Endodermal cell (in vitro differentiated cells): Measurements from ENCODE around the gene CBFA2T2. TPM values are rescaled to one million over a fixed set of nuclear protein-coding genes. Genes with fewer than 3 reads are reported as not detected.

ENCODE experiments used
- DNase-seq: peaks from one replicate; pipeline ENCODE4 v3.0.0-alpha.2; 2017
- H3K27ac ChIP-seq: 2 replicates; pipeline ENCODE4 v1.5.1; 2013; ENCODE audit warnings: mild to moderate bottlenecking, low read depth, low read length, moderate library complexity
- H3K27me3 ChIP-seq: 2 replicates; pipeline ENCODE4 v1.6.1; 2013; ENCODE audit warnings: mild to moderate bottlenecking, low read length, moderate library complexity; ENCODE audit not compliant: insufficient read depth, control insufficient read depth, poor library complexity, severe bottlenecking
- H3K36me3 ChIP-seq: 2 replicates; pipeline ENCODE4 v1.7.0; 2013; ENCODE audit warnings: mild to moderate bottlenecking, low read length, moderate library complexity; ENCODE audit not compliant: control insufficient read depth, insufficient read depth
- H3K4me1 ChIP-seq: one replicate; pipeline ENCODE4 v1.7.0; 2013; ENCODE audit warnings: low read length; ENCODE audit not compliant: control insufficient read depth, insufficient read depth
- H3K4me3 ChIP-seq: 2 replicates; pipeline ENCODE4 v1.5.1; 2013; ENCODE audit warnings: mild to moderate bottlenecking, low read length, moderate library complexity
- H3K9ac ChIP-seq: 2 replicates; pipeline ENCODE4 v1.6.1; 2013; ENCODE audit warnings: mild to moderate bottlenecking, low read length, moderate library complexity; ENCODE audit not compliant: poor library complexity, severe bottlenecking; ENCODE audit errors: extremely low read depth
- H3K9me3 ChIP-seq: 2 replicates; pipeline ENCODE4 v1.6.1; 2013; ENCODE audit warnings: mild to moderate bottlenecking, low read length, moderate library complexity; ENCODE audit not compliant: control insufficient read depth
- H3K27ac Mint-ChIP-seq: 2 replicates; pipeline ENCODE4 v1.8.0; 2020; ENCODE audit warnings: mixed read lengths
- H3K27me3 Mint-ChIP-seq: 2 replicates; pipeline ENCODE4 v1.8.0; 2021; ENCODE audit warnings: mild to moderate bottlenecking, mixed read lengths; ENCODE audit not compliant: insufficient read depth
- H3K36me3 Mint-ChIP-seq: 2 replicates; pipeline ENCODE4 v1.8.0; 2020; ENCODE audit warnings: low read depth, mixed read lengths
- H3K4me1 Mint-ChIP-seq: 2 replicates; pipeline ENCODE4 v1.8.0; 2020; ENCODE audit warnings: mixed read lengths
- H3K4me3 Mint-ChIP-seq: 2 replicates; pipeline ENCODE4 v1.8.0; 2020; ENCODE audit warnings: mild to moderate bottlenecking, moderate library complexity, mixed read lengths
- H3K9me3 Mint-ChIP-seq: 2 replicates; pipeline ENCODE4 v1.8.0; 2020; ENCODE audit warnings: mild to moderate bottlenecking, mixed read lengths
- WGBS, 2 experiments: methylation state at CpG; one replicate each; pipeline versions ENCODE4 v1.1.5 to v1.1.7; 2013; ENCODE audit warnings: missing lambda C conversion rate in 2 of 2, mixed read lengths in 1 of 2; ENCODE audit not compliant: insufficient coverage in 1 of 2, insufficient read length in 1 of 2; 5-methylcytosine and 5-hydroxymethylcytosine counted together
- total RNA-seq, 2 donors: library from RNA; stranded (reverse); fragmentation: NEBNext Ultra II Directional in 1 of 2; extraction: Animal tissue kit (Norgen Biotek cat#: 25700) in 1 of 2; gene quantifications; 2 replicates in 1 of 2; 3 replicates in 1 of 2; pipeline ENCODE4 v1.2.1, GENCODE V29; 2021
- TF ChIP-seq, protein P1 (sequence below): fragments of 200-600 bp; sonication (generic); conservative IDR thresholded peaks from 2 replicates; pipeline ENCODE4 v1.5.0; 2021; ENCODE audit warnings: antibody characterized with exemption, mild to moderate bottlenecking

Gene CBFA2T2
- total RNA-seq, 2 donors from 2014 or later: 26.8 to 32.7 TPM

DNA sequence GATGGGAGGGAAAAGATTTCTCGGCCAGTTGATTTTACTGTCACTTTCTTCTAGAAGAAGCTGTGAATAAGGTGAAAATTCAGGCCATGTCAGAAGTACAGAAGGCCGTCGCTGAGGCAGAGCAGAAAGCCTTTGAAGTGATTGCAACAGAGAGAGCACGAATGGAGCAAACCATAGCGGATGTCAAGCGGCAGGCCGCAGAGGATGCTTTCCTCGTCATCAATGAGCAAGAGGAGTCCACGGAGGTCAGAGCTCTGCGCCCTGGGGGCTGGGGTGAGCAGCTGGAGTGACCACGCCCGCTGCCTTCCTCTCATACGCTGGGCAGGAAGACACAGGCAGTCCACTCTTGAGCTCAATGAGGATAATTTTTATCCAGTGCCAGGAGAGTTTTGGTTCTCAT is 150.4 kb downstream of the CBFA2T2 start:
- no peaks in the 10 kb centered on the region for H3K4me1 Mint-ChIP-seq
- peaks cover 73% of the 10 kb centered on the region for H3K36me3 Mint-ChIP-seq
- H3K9me3 Mint-ChIP-seq: no peaks in the 10 kb centered on the region
- DNase-seq: no peak
- H3K27me3 ChIP-seq: no peaks in the 10 kb centered on the region
- no peaks in the 10 kb centered on the region for H3K9me3 ChIP-seq
- H3K4me3 Mint-ChIP-seq: no peak overlapping the region
- H3K36me3 ChIP-seq: peaks cover 70% of the 10 kb centered on the region
- H3K27ac ChIP-seq: no peak overlapping the region
- no peaks in the 10 kb centered on the region for H3K27me3 Mint-ChIP-seq
- H3K9ac ChIP-seq: no peak overlapping the region
- no peak overlapping the region for H3K27ac Mint-ChIP-seq
- no peak overlapping the region for H3K4me3 ChIP-seq
- WGBS, 2 experiments: 95 to 97% methylated on average over 13 of the region's 13 CpGs
- no peaks in the 10 kb centered on the region for H3K4me1 ChIP-seq
- TF ChIP-seq, protein P1, sequence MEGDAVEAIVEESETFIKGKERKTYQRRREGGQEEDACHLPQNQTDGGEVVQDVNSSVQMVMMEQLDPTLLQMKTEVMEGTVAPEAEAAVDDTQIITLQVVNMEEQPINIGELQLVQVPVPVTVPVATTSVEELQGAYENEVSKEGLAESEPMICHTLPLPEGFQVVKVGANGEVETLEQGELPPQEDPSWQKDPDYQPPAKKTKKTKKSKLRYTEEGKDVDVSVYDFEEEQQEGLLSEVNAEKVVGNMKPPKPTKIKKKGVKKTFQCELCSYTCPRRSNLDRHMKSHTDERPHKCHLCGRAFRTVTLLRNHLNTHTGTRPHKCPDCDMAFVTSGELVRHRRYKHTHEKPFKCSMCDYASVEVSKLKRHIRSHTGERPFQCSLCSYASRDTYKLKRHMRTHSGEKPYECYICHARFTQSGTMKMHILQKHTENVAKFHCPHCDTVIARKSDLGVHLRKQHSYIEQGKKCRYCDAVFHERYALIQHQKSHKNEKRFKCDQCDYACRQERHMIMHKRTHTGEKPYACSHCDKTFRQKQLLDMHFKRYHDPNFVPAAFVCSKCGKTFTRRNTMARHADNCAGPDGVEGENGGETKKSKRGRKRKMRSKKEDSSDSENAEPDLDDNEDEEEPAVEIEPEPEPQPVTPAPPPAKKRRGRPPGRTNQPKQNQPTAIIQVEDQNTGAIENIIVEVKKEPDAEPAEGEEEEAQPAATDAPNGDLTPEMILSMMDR: no peak

DNA sequence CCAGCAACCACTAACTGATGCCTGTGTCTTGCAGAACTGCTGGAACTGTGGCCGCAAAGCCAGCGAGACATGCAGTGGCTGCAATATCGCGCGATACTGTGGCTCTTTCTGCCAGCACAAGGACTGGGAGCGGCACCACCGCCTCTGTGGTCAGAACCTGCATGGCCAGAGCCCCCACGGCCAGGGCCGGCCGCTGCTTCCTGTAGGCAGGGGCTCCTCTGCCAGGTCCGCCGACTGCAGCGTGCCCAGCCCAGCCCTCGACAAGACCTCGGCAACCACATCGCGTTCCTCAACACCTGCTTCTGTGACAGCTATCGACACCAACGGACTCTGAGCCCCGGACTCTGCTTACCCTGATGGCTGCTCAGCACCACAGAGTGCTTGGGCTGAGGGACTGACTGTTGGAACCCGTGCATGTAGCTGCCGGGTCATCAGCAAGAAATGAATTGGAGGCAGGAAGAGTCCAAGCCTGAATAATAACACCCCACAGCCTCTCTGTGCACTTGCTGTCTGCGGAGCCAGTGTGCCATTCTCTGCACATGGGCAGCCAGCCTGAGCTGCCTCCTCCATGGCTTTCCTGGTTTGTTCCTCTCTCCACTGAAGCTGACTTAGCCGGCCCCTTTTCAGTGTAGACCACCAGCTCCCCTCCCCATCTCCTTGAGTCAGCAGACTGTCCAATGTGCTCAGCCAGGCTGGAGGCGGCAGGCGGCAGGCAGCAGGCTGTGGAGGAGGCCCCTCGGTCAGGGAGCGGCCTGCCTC is 154.6 kb downstream of the CBFA2T2 start:
- no peaks in the 10 kb centered on the region for H3K4me1 ChIP-seq
- peak; percentile 44 for DNase-seq
- TF ChIP-seq, protein P1: no peak

DNA sequence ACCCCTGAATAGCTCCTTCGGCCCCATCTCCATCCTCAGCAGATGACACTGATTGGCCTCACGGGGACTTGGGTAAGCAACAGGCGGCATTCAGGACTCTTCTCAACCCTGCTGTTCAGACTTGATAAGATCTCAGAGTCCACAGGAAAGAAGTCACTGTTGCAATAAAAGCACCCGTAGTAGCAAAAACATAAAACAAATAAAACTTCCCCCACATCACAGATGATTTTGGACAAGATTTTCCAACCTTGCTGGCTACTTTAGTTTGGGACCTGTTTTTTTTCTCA is 155.1 kb downstream of the CBFA2T2 start:
- Histone ChIP-seq H3K9ac (no peak overlapping the region), H3K36me3 (peaks cover 53% of the 10 kb centered on the region), H3K4me3 (no peak overlapping the region), H3K27ac (no peak overlapping the region), H3K9me3 (no peaks in the 10 kb centered on the region), H3K27me3 (no peaks in the 10 kb centered on the region), H3K4me1 (no peaks in the 10 kb centered on the region)
- Mint-ChIP-seq H3K36me3 (peaks cover 55% of the 10 kb centered on the region), H3K4me1 (no peaks in the 10 kb centered on the region), H3K27ac (no peak overlapping the region), H3K4me3 (no peak overlapping the region), H3K27me3 (no peaks in the 10 kb centered on the region), H3K9me3 (no peaks in the 10 kb centered on the region)
- no peak for DNase-seq
- WGBS, 2 experiments: 87% methylated on average over 4 of the region's 4 CpGs; no CpG with 5 or more reads in 1 of the 2 experiments
- TF ChIP-seq, protein P1: no peak

More for the DNA sequence above, 154.6 kb downstream of the CBFA2T2 start:
- Mint-ChIP-seq H3K36me3 (peaks cover 60% of the 10 kb centered on the region), H3K9me3 (no peaks in the 10 kb centered on the region), H3K27me3 (no peaks in the 10 kb centered on the region), H3K4me1 (no peaks in the 10 kb centered on the region), H3K27ac (no peak overlapping the region), H3K4me3 (no peak overlapping the region)
- Histone ChIP-seq H3K9me3 (no peaks in the 10 kb centered on the region), H3K27ac (no peak overlapping the region), H3K4me3 (no peak overlapping the region), H3K9ac (no peak overlapping the region), H3K36me3 (peaks cover 53% of the 10 kb centered on the region), H3K27me3 (no peaks in the 10 kb centered on the region)
- WGBS, 2 experiments: 94% methylated on average over 20 to 28 of the region's 28 CpGs
